ENCODE data around the gene LIPG.

GRCh38 chr18:49527631-49528327, 34.1 kb upstream of the LIPG start:
- TF ChIP-seq CTCF (IDR thresholded peaks at IDR 0.05) (no peak), SIN3A (IDR thresholded peaks at IDR 0.05; ENCODE audit: borderline replicate concordance, insufficient read depth, low read depth, low read length) (no peak), POLR2AphosphoS5 (IDR thresholded peaks at IDR 0.05; ENCODE audit: low read depth, low read length) (no peak), REST (IDR thresholded peaks at IDR 0.05; ENCODE audit: insufficient read depth in 1 of 2, low read depth in 2 of 2, low read length in 1 of 2) (no peak), TCF7L2 (IDR thresholded peaks at IDR 0.05; ENCODE audit: low read depth, low read length) (no peak)
